ENCODE data around the gene TSPEAR. TPM values are rescaled to one million over a fixed set of nuclear protein-coding genes. Genes with fewer than 3 reads are reported as not detected.

The TSPEAR gene
- total and polyA plus RNA-seq, 7 experiments from 2014 or later = 0.07 TPM; not detected in 6

DNA sequence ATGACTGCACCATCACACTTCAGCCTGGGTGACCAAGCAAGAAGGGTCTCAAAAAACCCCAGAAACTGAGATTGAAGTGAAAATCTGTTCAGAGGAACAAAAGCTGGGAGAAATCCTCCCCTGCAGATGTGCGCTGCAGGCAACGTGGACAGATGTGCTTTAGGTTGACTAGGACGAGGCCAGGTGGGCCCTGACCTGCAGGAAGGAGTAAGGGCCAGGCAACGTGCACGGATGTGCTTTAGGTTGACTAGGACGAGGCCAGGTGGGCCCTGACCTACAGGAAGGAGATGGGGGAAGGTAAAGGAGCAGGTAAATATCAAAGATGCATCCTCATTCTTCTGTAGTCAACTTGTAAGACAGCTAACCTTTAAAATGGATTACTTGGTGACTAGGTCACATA is 26.9 kb downstream of the TSPEAR start:
- Mint-ChIP-seq H3K36me3 (no peaks in the 10 kb centered on the region), H3K9me3 (peaks cover 0 to 5% (median 0%) of the 10 kb centered on the region in 11 donors), H3K27me3 (peaks cover 4 to 37% (median 8%) of the 10 kb centered on the region in 5 donors), H3K4me3 (no peak overlapping the region), H3K4me1 (peaks cover 0 to 10% (median 4%) of the 10 kb centered on the region in 7 donors), H3K27ac (no peak overlapping the region)
- ChIA-PET CTCF (no interaction called here), POLR2A (no interaction called here)
- ATAC-seq = no peak
- intact Hi-C loops (cut with micrococcal nuclease) = no loop called here
- no peaks in the 10 kb centered on the region for H3K27me3 ChIP-seq (ENCODE audit: control insufficient read depth in 2 of 2, insufficient read depth in 2 of 2, low read length in 2 of 2)
- no peaks in the 10 kb centered on the region for H3K36me3 ChIP-seq (ENCODE audit: control insufficient read depth in 2 of 3, insufficient read depth in 3 of 3, low read length in 3 of 3)
- H3K27ac ChIP-seq (ENCODE audit: low read depth, low read length) = no peak overlapping the region
- DNase-seq = no peak
- no peaks in the 10 kb centered on the region for H3K4me1 ChIP-seq (ENCODE audit: control insufficient read depth in 2 of 2, insufficient read depth in 2 of 2, low read length in 2 of 2)
- no peak overlapping the region for H3K4me3 ChIP-seq (ENCODE audit: low read length)
- no peaks in the 10 kb centered on the region for H3K9me3 ChIP-seq (ENCODE audit: control insufficient read depth in 2 of 3, low read length in 3 of 3)

DNA sequence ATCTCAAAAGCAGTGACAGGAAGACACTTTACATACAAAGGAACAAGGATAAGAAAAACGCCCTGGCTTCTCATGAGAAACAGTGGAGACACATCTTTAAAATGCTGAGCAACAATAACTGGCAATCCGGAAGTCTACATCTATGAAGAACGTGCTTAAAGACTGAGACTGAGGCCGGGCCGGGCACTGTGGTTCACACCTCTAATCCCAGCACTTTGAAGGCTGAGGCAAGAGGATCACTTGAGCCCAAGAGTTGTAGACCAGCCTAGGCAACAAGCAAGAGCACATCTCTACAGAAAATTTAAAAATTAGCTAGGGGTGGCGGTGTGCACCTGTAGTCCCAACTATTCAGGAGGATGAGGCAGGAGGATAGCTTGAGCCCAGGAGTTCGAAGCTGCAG is 27.3 kb downstream of the TSPEAR start:
- CTCF ChIA-PET = no interaction called here
- Mint-ChIP-seq H3K27ac (no peak overlapping the region), H3K27me3 (peaks cover 4 to 38% (median 8%) of the 10 kb centered on the region in 5 donors), H3K9me3 (peaks cover 0 to 6% (median 0%) of the 10 kb centered on the region in 11 donors), H3K4me3 (no peak overlapping the region), H3K36me3 (no peaks in the 10 kb centered on the region), H3K4me1 (peaks cover 0 to 10% (median 4%) of the 10 kb centered on the region in 7 donors)
- Histone ChIP-seq H3K4me1 (ENCODE audit: control insufficient read depth in 2 of 2, insufficient read depth in 2 of 2, low read length in 2 of 2) (no peaks in the 10 kb centered on the region), H3K36me3 (ENCODE audit: control insufficient read depth in 2 of 3, insufficient read depth in 3 of 3, low read length in 3 of 3) (no peaks in the 10 kb centered on the region), H3K27me3 (ENCODE audit: control insufficient read depth in 2 of 2, insufficient read depth in 2 of 2, low read length in 2 of 2) (no peaks in the 10 kb centered on the region), H3K9me3 (ENCODE audit: control insufficient read depth in 2 of 3, low read length in 3 of 3) (no peaks in the 10 kb centered on the region), H3K27ac (ENCODE audit: low read depth, low read length) (no peak overlapping the region), H3K4me3 (ENCODE audit: low read length) (no peak overlapping the region)
- intact Hi-C loops (cut with micrococcal nuclease) = no loop called here
- DNase-seq = no peak
- POLR2A ChIA-PET = no interaction called here
- ATAC-seq = no peak

DNA sequence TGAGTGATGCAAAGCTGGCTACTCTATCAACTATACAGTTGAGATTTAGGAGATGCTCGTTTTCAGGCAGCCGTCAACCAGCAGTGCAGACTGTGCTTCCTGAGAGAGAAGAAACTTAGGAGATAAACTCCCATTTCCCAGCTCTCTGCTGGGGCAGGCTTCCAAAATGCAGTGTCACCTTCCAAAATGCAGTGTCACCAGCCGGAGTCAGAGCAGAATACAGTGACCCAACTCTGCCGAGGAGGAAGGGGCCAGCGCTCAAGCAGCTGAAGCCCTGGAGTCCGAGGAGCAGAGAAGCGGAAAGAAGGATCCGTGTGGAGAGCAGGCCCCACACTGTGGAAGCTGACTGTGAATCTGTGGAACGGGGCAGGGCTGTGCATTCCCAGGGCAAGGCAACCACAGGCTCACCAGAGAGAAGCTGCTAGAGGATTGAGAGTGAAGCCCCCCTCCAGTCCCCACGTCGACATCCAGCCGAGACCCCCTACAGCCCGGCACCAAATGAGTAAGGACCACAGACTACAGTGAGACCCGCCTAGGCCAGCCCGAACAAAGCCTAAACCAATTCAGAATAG is 28.7 kb downstream of the TSPEAR start:
- no peak for ATAC-seq
- ChIA-PET CTCF (no interaction called here), POLR2A (interaction anchor here (1.2 kb wide), 1 partner anchor 21 kb away, joined by 3 read pairs; no protein-coding TSS in a partner anchor)
- H3K4me3 ChIP-seq (ENCODE audit: low read length) = no peak overlapping the region
- peaks cover 0 to 10% (median 4%) of the 10 kb centered on the region in 7 donors for H3K4me1 Mint-ChIP-seq
- H3K27me3 Mint-ChIP-seq = peaks cover 4 to 36% (median 8%) of the 10 kb centered on the region in 5 donors
- H3K27me3 ChIP-seq (ENCODE audit: control insufficient read depth in 2 of 2, insufficient read depth in 2 of 2, low read length in 2 of 2) = no peaks in the 10 kb centered on the region
- no peak for DNase-seq
- peaks cover 0 to 6% (median 0%) of the 10 kb centered on the region in 11 donors for H3K9me3 Mint-ChIP-seq
- no peaks in the 10 kb centered on the region for H3K36me3 Mint-ChIP-seq
- H3K27ac ChIP-seq (ENCODE audit: low read depth, low read length) = no peak overlapping the region
- no peaks in the 10 kb centered on the region for H3K36me3 ChIP-seq (ENCODE audit: control insufficient read depth in 2 of 3, insufficient read depth in 3 of 3, low read length in 3 of 3)
- H3K9me3 ChIP-seq (ENCODE audit: control insufficient read depth in 2 of 3, low read length in 3 of 3) = no peaks in the 10 kb centered on the region
- no peak overlapping the region for H3K27ac Mint-ChIP-seq
- intact Hi-C loops (cut with micrococcal nuclease) = no loop called here
- no peaks in the 10 kb centered on the region for H3K4me1 ChIP-seq (ENCODE audit: control insufficient read depth in 2 of 2, insufficient read depth in 2 of 2, low read length in 2 of 2)
- H3K4me3 Mint-ChIP-seq = no peak overlapping the region

DNA sequence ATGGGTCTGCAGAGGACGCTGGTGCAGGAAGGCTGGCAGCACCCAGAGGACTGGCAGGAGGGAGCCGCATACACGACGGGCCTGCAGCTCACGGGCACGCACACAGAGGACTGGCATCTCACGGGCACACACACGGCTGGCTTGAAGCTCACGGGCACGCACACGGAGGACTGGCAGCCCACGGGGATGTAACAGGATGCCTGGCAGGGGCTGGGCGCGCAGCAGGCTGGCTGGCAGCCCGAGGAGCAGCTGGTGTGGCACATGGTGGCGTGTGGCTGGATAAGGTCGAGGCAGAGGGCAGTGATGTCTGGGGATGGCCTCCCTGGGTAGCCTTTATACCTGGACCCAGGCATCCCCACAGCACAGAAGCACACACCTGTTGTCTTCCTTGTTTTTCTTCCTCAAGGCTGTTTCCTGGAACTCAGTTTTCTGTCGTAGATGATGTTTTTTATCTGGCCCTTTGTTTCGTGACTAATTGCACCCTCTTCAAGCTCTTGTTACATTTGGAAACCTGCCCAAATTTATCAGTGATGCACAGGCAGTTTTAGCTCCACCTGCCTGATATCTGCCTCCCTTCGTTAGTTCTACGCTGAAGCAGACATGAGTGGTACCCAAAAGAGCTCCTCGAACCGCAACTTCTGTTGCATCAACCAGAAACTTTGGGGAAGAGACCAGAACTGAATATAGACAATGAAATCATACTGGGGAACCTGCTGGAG is 29.4 kb downstream of the TSPEAR start, which contains the start of gene KRTAP12-1:
KRTAP12-1 (minus strand) TSS at position 303 of the 719 bp plus-strand sequence; CDS start at position 263, 40 bp downstream.
- H3K4me3 ChIP-seq (ENCODE audit: low read length) = no peak within 1 kb of the TSS
- H3K4me1 ChIP-seq (ENCODE audit: control insufficient read depth in 2 of 2, insufficient read depth in 2 of 2, low read length in 2 of 2) = no peaks in the 10 kb centered on the region
- DNase-seq (no peak), ATAC-seq (no peak)
- Mint-ChIP-seq H3K36me3 (no peaks in the 10 kb centered on the region), H3K27ac (peak within 1 kb of the TSS in 2 of 9 donors; percentile 10 to 51), H3K9me3 (peaks cover 0 to 6% (median 0%) of the 10 kb centered on the region in 11 donors), H3K4me1 (peaks cover 0 to 10% (median 4%) of the 10 kb centered on the region in 7 donors), H3K27me3 (peaks cover 4 to 38% (median 8%) of the 10 kb centered on the region in 5 donors), H3K4me3 (no peak within 1 kb of the TSS)
- no peaks in the 10 kb centered on the region for H3K36me3 ChIP-seq (ENCODE audit: control insufficient read depth in 2 of 3, insufficient read depth in 3 of 3, low read length in 3 of 3)
- POLR2A ChIA-PET = interaction anchor here (1.2 kb wide), 1 partner anchor 20 kb away, joined by 3 read pairs; no protein-coding TSS in a partner anchor
- no peaks in the 10 kb centered on the region for H3K27me3 ChIP-seq (ENCODE audit: control insufficient read depth in 2 of 2, insufficient read depth in 2 of 2, low read length in 2 of 2)
- no peaks in the 10 kb centered on the region for H3K9me3 ChIP-seq (ENCODE audit: control insufficient read depth in 2 of 3, low read length in 3 of 3)
- CTCF ChIA-PET = no interaction called here
- intact Hi-C loops (cut with micrococcal nuclease) = no loop called here
- no peak within 1 kb of the TSS for H3K27ac ChIP-seq (ENCODE audit: low read depth, low read length)

DNA sequence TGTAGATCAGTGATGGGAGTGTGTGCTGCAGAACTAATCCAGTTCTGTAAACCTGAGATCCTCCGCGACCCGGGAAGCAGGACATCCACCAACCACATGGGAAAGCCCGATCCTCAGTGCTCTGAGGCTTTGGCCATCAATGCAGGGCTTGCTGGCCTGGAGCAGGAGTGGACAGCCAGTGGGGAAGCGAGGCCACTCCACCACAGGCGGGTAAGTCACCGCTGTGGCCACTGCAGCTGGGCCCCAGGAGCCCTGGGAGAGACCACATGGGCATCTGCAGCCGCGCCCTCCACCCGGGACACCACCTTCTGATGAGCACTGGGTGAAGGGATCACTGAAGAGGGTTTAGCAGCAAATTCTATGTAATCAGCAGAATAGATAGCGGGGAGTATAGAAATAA is 30.2 kb downstream of the TSPEAR start:
- Mint-ChIP-seq H3K4me1 (peaks cover 0 to 6% (median 0%) of the 10 kb centered on the region in 7 donors), H3K36me3 (peaks cover 0 to 5% (median 0%) of the 10 kb centered on the region in 5 donors), H3K4me3 (no peak overlapping the region), H3K27ac (peak overlapping the region in 2 of 9 donors; percentile 10 to 51), H3K9me3 (peaks cover 0 to 10% (median 0%) of the 10 kb centered on the region in 11 donors), H3K27me3 (peaks cover 4 to 39% (median 5%) of the 10 kb centered on the region in 5 donors)
- no peak for ATAC-seq
- Histone ChIP-seq H3K4me1 (ENCODE audit: control insufficient read depth in 2 of 2, insufficient read depth in 2 of 2, low read length in 2 of 2) (no peaks in the 10 kb centered on the region), H3K27me3 (ENCODE audit: control insufficient read depth in 2 of 2, insufficient read depth in 2 of 2, low read length in 2 of 2) (no peaks in the 10 kb centered on the region), H3K27ac (ENCODE audit: low read depth, low read length) (no peak overlapping the region), H3K36me3 (ENCODE audit: control insufficient read depth in 2 of 3, insufficient read depth in 3 of 3, low read length in 3 of 3) (no peaks in the 10 kb centered on the region), H3K4me3 (ENCODE audit: low read length) (no peak overlapping the region), H3K9me3 (ENCODE audit: control insufficient read depth in 2 of 3, low read length in 3 of 3) (no peaks in the 10 kb centered on the region)
- POLR2A ChIA-PET = no interaction called here
- no peak for DNase-seq
- intact Hi-C loops (cut with micrococcal nuclease) = no loop called here
- CTCF ChIA-PET = no interaction called here

DNA sequence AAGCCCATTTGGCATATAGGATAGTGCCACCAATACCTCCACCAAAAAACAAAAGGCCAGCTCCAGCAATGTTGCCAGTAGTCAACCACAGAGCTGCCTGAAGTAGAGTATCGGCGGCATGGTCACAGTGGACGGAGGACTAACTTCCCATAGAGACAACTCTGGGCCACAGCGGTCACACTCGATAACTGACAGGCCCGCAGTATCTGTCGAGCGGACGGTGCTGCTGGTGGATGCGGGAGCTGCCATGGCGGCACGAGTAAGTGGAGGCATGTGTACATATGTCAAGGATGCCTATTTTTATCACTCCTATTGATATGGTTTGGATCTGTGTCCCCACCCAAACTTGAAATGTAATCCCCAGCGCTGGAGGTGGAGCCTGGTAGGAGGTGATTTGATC is 33.5 kb downstream of the TSPEAR start:
- Mint-ChIP-seq H3K27ac (no peak overlapping the region), H3K4me1 (peaks cover 0 to 3% (median 0%) of the 10 kb centered on the region in 7 donors), H3K36me3 (peaks cover 0 to 21% (median 9%) of the 10 kb centered on the region in 5 donors), H3K27me3 (peaks cover 0 to 47% (median 0%) of the 10 kb centered on the region in 5 donors), H3K4me3 (no peak overlapping the region), H3K9me3 (peaks cover under 1 to 43% (median 16%) of the 10 kb centered on the region in 11 donors)
- POLR2A ChIA-PET = no interaction called here
- DNase-seq (no peak), ATAC-seq (no peak)
- intact Hi-C loops (cut with micrococcal nuclease) = loop anchor here in 1 of 2 donors (5.0 kb wide), 1 partner anchor 386 kb away; no protein-coding TSS in a partner anchor
- no peaks in the 10 kb centered on the region for H3K4me1 ChIP-seq (ENCODE audit: control insufficient read depth in 2 of 2, insufficient read depth in 2 of 2, low read length in 2 of 2)
- no peak overlapping the region for H3K4me3 ChIP-seq (ENCODE audit: low read length)
- CTCF ChIA-PET = no interaction called here
- no peaks in the 10 kb centered on the region for H3K27me3 ChIP-seq (ENCODE audit: control insufficient read depth in 2 of 2, insufficient read depth in 2 of 2, low read length in 2 of 2)
- H3K9me3 ChIP-seq (ENCODE audit: control insufficient read depth in 2 of 3, low read length in 3 of 3) = peaks cover 0 to under 1% (median 0%) of the 10 kb centered on the region in 3 experiments
- no peak overlapping the region for H3K27ac ChIP-seq (ENCODE audit: low read depth, low read length)
- no peaks in the 10 kb centered on the region for H3K36me3 ChIP-seq (ENCODE audit: control insufficient read depth in 2 of 3, insufficient read depth in 3 of 3, low read length in 3 of 3)
